Lung (tissue), 12 donors: ENCODE measurements around the gene FLYWCH1. TPM values are rescaled to one million over a fixed set of nuclear protein-coding genes. Genes with fewer than 3 reads are reported as not detected.

Experiments used
- ATAC-seq: fragments of 200-7000 bp; cut with Tn5 transposase; one replicate; pipeline ENCODE4 v1.9.1; 2020; ENCODE audit warnings: moderate number of reproducible peaks; ENCODE audit not compliant: insufficient read depth, low FRiP score
- DNase-seq, 3 donors: peaks; one replicate each; pipeline ENCODE4 v3.0.0-alpha.2; 2013 to 2017
- H3K27ac ChIP-seq, 2 donors: one replicate each; pipeline ENCODE4 v1.5.1; 2013; ENCODE audit warnings: mild to moderate bottlenecking in 2 of 2, moderate library complexity in 2 of 2, control low read depth in 1 of 2, inconsistent platforms in 1 of 2, low read depth in 1 of 2, low read length in 1 of 2
- H3K27me3 ChIP-seq, 3 donors: one replicate each; pipeline ENCODE4 v1.5.1; 2013; ENCODE audit warnings: low read length in 2 of 3; ENCODE audit not compliant: control insufficient read depth in 3 of 3, insufficient read depth in 3 of 3
- H3K36me3 ChIP-seq, 4 donors: one replicate each; pipeline ENCODE4 v1.5.1; 2013; ENCODE audit warnings: low read length in 4 of 4, mild to moderate bottlenecking in 1 of 4, moderate library complexity in 1 of 4; ENCODE audit not compliant: control insufficient read depth in 4 of 4, insufficient read depth in 4 of 4
- H3K4me1 ChIP-seq, 5 donors: one replicate each; pipeline ENCODE4 v1.5.1; 2013; ENCODE audit warnings: low read length in 5 of 5, mild to moderate bottlenecking in 2 of 5, moderate library complexity in 1 of 5; ENCODE audit not compliant: control insufficient read depth in 5 of 5, insufficient read depth in 5 of 5
- H3K4me3 ChIP-seq: one replicate; pipeline ENCODE4 v1.5.1; 2013; ENCODE audit warnings: mild to moderate bottlenecking, control low read depth, moderate library complexity
- H3K9ac ChIP-seq, 2 donors: one replicate each; pipeline ENCODE4 v1.5.1; 2013; ENCODE audit warnings: low read length in 2 of 2, control low read depth in 1 of 2; ENCODE audit not compliant: insufficient read depth in 1 of 2
- H3K9me3 ChIP-seq, 4 donors: one replicate each; pipeline ENCODE4 v1.5.1; 2013; ENCODE audit warnings: low read length in 3 of 4, mild to moderate bottlenecking in 1 of 4, moderate library complexity in 1 of 4; ENCODE audit not compliant: control insufficient read depth in 4 of 4, insufficient read depth in 3 of 4
- WGBS, 2 donors: extraction: QIAGEN DNeasy Blood & Tissue Kit; methylation state at CpG; one replicate each; pipeline ENCODE4 v1.1.7; 2013; 5-methylcytosine and 5-hydroxymethylcytosine counted together
- polyA plus RNA-seq, 2 donors: library from polyadenylated mRNA; stranded (reverse); fragments of 200-250 nt; gene quantifications; one replicate each; pipeline ENCODE4 v1.2.1, GENCODE V29; 2013
- total RNA-seq, 2 donors: library from RNA; depleted of rRNA in 1 of 2; stranded (reverse); fragments of >200 nt in 1 of 2; gene quantifications; one replicate each; pipeline ENCODE4 v1.2.1, GENCODE V29; 2014 to 2021
- TF ChIP-seq, protein P1 (sequence below): IDR thresholded peaks from 2 replicates; pipeline ENCODE4 v1.5.1; 2012; ENCODE audit warnings: mild to moderate bottlenecking; ENCODE audit errors: control extremely low read depth, extremely low read depth
- donor health status: control.
- donor health status: control.
- donor health status: Bipolar disorder and iron deficiency.
- donor health status: healthy.
- donor health status: DM: yes; HTN: yes; CAD: no.

The FLYWCH1 gene
- total and polyA plus RNA-seq, 4 donors, result 13.3 to 34.3 (median 21.4) TPM

DNA sequence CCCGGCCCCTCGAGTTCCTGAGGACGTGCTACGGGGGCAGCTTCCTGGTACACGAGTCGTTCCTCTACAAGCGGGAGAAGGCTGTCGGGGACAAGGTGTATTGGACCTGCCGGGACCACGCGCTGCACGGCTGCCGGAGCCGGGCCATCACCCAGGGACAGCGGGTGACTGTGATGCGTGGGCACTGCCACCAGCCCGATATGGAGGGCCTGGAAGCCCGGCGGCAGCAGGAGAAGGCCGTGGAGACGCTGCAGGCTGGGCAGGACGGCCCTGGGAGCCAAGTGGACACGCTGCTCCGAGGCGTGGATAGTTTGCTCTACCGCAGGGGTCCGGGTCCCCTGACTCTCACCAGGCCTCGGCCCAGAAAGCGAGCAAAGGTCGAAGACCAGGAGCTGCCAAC lies 21.4 kb downstream of the FLYWCH1 start:
- no peaks in the 10 kb centered on the region for H3K27me3 ChIP-seq
- H3K36me3 ChIP-seq, result peaks cover 2 to 60% (median 15%) of the 10 kb centered on the region in 4 donors
- no peak overlapping the region for H3K27ac ChIP-seq
- no peaks in the 10 kb centered on the region for H3K9me3 ChIP-seq
- no peak for DNase-seq
- WGBS, 2 donors, result 94% methylated on average over 30 of the region's 30 CpGs
- no peak for ATAC-seq
- TF ChIP-seq, protein P1, sequence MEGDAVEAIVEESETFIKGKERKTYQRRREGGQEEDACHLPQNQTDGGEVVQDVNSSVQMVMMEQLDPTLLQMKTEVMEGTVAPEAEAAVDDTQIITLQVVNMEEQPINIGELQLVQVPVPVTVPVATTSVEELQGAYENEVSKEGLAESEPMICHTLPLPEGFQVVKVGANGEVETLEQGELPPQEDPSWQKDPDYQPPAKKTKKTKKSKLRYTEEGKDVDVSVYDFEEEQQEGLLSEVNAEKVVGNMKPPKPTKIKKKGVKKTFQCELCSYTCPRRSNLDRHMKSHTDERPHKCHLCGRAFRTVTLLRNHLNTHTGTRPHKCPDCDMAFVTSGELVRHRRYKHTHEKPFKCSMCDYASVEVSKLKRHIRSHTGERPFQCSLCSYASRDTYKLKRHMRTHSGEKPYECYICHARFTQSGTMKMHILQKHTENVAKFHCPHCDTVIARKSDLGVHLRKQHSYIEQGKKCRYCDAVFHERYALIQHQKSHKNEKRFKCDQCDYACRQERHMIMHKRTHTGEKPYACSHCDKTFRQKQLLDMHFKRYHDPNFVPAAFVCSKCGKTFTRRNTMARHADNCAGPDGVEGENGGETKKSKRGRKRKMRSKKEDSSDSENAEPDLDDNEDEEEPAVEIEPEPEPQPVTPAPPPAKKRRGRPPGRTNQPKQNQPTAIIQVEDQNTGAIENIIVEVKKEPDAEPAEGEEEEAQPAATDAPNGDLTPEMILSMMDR, result no peak
- no peak overlapping the region for H3K4me3 ChIP-seq
- no peaks in the 10 kb centered on the region for H3K4me1 ChIP-seq
- no peak overlapping the region for H3K9ac ChIP-seq

DNA sequence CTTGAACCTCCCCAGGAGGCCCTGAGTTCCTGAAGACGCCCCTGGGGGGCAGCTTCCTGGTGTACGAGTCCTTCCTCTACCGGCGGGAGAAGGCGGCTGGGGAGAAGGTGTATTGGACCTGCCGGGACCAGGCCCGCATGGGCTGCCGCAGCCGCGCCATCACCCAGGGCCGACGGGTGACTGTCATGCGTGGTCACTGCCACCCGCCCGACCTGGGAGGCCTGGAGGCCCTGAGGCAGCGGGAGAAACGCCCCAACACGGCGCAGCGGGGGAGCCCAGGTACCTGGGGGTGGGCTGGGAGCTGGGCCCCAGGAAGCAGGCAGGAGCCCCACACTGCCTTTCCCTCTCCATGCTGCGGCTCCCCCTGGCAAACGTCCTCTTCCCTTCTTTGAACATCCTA lies 22.0 kb downstream of the FLYWCH1 start:
- WGBS, 2 donors, result 89 to 91% methylated on average over 19 to 22 of the region's 22 CpGs
- H3K9me3 ChIP-seq, result no peaks in the 10 kb centered on the region
- no peak overlapping the region for H3K4me3 ChIP-seq
- ATAC-seq (no peak), DNase-seq (no peak)
- H3K9ac ChIP-seq, result no peak overlapping the region
- H3K36me3 ChIP-seq, result peaks cover 2 to 63% (median 15%) of the 10 kb centered on the region in 4 donors
- no peaks in the 10 kb centered on the region for H3K4me1 ChIP-seq
- H3K27me3 ChIP-seq, result no peaks in the 10 kb centered on the region
- TF ChIP-seq, protein P1, result no peak
- H3K27ac ChIP-seq, result no peak overlapping the region

DNA sequence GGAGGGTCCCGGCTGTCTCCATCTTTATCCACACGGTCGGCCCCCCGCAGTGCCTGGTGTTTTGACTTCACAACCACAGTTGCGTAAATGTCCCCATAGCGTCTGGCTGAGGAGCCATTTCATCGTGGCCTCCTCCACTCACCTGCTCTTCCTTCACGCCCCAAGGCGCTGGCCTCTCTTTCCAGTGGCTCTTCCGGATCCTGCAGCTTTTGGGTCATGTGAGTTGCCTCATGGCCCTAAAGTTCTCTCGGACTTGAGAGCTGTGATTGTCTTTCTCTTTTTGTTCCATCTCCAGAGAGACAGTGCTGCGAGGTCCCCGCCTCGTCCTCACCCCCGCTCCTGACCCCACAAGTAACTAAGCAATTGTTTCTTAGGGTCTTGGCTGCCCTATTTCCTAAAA lies 22.7 kb downstream of the FLYWCH1 start:
- H3K27me3 ChIP-seq, result no peaks in the 10 kb centered on the region

More for the DNA sequence above, 22.7 kb downstream of the FLYWCH1 start:
- TF ChIP-seq, protein P1, result no peak
- Histone ChIP-seq H3K9me3 (no peaks in the 10 kb centered on the region), H3K27ac (no peak overlapping the region), H3K4me3 (no peak overlapping the region), H3K4me1 (no peaks in the 10 kb centered on the region), H3K36me3 (peaks cover 2 to 63% (median 16%) of the 10 kb centered on the region in 4 donors), H3K9ac (no peak overlapping the region)
- DNase-seq (no peak), ATAC-seq (no peak)
- 79 to 87% methylated on average over 15 of the region's 15 CpGs for WGBS, 2 donors
